ENCODE measurements around the gene CCDC122.

The CCDC122 gene

DNA sequence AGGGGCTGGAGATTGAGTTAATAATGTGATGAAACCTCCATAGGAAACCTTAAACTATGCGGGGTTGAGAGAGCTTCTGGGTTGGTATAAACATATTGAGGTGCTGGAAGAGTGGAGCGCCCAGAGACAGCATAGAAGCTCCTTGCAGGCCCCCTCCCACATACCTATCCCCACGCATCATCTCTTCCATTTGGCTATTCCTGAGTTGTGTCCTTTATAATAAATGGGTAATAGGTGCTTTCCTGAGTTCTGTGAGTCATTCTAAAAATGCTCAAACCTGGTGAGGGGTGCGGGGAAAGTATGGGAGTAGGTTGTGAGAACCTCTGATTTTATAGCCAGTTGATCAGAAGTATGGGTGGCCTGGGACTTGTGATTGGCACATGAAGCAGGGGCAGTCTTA lies 14.6 kb downstream of the CCDC122 start:
- DNase-seq (ENCODE audit: low read depth in 1 of 2, low spot score in 1 of 2), result no peak
- Histone ChIP-seq H3K27ac (replicated peaks) (no peak overlapping the region), H3K4me3 (replicated peaks; ENCODE audit: insufficient read depth, low read length) (no peak overlapping the region), H3K27me3 (ENCODE audit: insufficient read depth, poor library complexity, severe bottlenecking) (no peaks in the 10 kb centered on the region)
- TF ChIP-seq CTCF (IDR thresholded peaks at IDR 0.05; ENCODE audit: insufficient read depth, low read length), result no peak

DNA sequence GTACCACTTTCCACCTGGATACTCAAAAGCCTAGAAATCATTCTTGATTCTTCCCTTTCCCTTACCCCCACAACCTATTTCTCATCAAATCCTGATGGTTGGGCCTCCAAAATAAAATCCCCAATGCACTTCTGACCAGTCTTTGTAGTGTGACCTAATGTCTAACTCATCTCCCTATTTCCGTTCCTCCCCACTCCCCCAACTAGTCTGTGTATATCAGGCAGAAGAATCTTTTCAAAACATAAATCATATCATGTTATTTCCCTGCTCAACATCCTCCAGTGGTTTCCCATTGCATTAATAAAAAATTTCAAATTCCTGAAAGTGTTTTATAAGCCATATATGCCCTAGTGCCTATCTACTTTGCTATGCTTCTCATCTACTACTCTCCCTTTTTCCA lies 17.7 kb downstream of the CCDC122 start:
- TF ChIP-seq SPI1 (IDR thresholded peaks at IDR 0.05; ENCODE audit: borderline replicate concordance, low read depth), result no peak
- TF ChIP-seq POLR2AphosphoS5 (IDR thresholded peaks at IDR 0.05; ENCODE audit: low read depth), result no peak
- TF ChIP-seq CTCF (IDR thresholded peaks at IDR 0.05; ENCODE audit: insufficient read depth, low read length), result no peak
- TF ChIP-seq, protein P1, sequence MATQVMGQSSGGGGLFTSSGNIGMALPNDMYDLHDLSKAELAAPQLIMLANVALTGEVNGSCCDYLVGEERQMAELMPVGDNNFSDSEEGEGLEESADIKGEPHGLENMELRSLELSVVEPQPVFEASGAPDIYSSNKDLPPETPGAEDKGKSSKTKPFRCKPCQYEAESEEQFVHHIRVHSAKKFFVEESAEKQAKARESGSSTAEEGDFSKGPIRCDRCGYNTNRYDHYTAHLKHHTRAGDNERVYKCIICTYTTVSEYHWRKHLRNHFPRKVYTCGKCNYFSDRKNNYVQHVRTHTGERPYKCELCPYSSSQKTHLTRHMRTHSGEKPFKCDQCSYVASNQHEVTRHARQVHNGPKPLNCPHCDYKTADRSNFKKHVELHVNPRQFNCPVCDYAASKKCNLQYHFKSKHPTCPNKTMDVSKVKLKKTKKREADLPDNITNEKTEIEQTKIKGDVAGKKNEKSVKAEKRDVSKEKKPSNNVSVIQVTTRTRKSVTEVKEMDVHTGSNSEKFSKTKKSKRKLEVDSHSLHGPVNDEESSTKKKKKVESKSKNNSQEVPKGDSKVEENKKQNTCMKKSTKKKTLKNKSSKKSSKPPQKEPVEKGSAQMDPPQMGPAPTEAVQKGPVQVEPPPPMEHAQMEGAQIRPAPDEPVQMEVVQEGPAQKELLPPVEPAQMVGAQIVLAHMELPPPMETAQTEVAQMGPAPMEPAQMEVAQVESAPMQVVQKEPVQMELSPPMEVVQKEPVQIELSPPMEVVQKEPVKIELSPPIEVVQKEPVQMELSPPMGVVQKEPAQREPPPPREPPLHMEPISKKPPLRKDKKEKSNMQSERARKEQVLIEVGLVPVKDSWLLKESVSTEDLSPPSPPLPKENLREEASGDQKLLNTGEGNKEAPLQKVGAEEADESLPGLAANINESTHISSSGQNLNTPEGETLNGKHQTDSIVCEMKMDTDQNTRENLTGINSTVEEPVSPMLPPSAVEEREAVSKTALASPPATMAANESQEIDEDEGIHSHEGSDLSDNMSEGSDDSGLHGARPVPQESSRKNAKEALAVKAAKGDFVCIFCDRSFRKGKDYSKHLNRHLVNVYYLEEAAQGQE (IDR thresholded peaks at IDR 0.05; ENCODE audit: insufficient replicate concordance, low read depth), result no peak
- no peak for TF ChIP-seq GABPA (IDR thresholded peaks at IDR 0.05; ENCODE audit: low read depth)
- H3K4me3 ChIP-seq (replicated peaks; ENCODE audit: insufficient read depth, low read length), result no peak overlapping the region
- no peaks in the 10 kb centered on the region for H3K27me3 ChIP-seq (ENCODE audit: insufficient read depth, poor library complexity, severe bottlenecking)
- H3K27ac ChIP-seq (replicated peaks), result no peak overlapping the region
- DNase-seq (ENCODE audit: low read depth in 1 of 2, low spot score in 1 of 2), result no peak

DNA sequence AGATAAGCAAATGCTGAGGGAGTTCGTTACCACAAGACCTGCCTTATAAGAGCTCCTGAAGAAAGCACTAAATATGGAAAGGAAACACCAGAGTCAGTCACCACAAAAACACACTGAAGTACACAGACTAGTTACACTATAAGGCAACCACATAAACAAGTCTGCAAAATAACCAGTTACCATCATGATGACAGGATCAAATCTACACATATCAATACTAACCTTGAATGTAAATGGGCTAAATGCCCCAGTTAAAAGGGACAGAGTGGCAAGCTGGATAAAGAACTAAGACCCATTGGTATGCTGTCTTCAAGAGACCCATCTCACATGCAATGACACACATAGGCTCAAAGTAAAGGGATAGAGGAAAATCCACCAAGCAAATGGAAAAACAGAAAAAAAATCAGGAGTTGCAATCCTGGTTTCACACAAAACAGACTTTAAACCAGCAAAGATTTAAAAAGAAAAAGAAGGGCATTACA lies 26.6 kb downstream of the CCDC122 start:
- DNase-seq (ENCODE audit: low read depth in 1 of 2, low spot score in 1 of 2), result no peak
- no peak overlapping the region for H3K27ac ChIP-seq (replicated peaks)
- TF ChIP-seq SPI1 (IDR thresholded peaks at IDR 0.05; ENCODE audit: borderline replicate concordance, low read depth) (no peak), CTCF (IDR thresholded peaks at IDR 0.05; ENCODE audit: insufficient read depth, low read length) (no peak), POLR2AphosphoS5 (IDR thresholded peaks at IDR 0.05; ENCODE audit: low read depth) (no peak), GABPA (IDR thresholded peaks at IDR 0.05; ENCODE audit: low read depth) (no peak)
- TF ChIP-seq, protein P1 (IDR thresholded peaks at IDR 0.05; ENCODE audit: insufficient replicate concordance, low read depth), result no peak
- no peak overlapping the region for H3K4me3 ChIP-seq (replicated peaks; ENCODE audit: insufficient read depth, low read length)
- H3K27me3 ChIP-seq (ENCODE audit: insufficient read depth, poor library complexity, severe bottlenecking), result no peaks in the 10 kb centered on the region

- TF ChIP-seq, protein P1 (IDR thresholded peaks at IDR 0.05; ENCODE audit: insufficient replicate concordance, low read depth), result no peak
- TF ChIP-seq GABPA (IDR thresholded peaks at IDR 0.05; ENCODE audit: low read depth) (no peak), POLR2AphosphoS5 (IDR thresholded peaks at IDR 0.05; ENCODE audit: low read depth) (no peak), CTCF (IDR thresholded peaks at IDR 0.05; ENCODE audit: insufficient read depth, low read length) (no peak), SPI1 (IDR thresholded peaks at IDR 0.05; ENCODE audit: borderline replicate concordance, low read depth) (no peak)
- no peaks in the 10 kb centered on the region for H3K27me3 ChIP-seq (ENCODE audit: insufficient read depth, poor library complexity, severe bottlenecking)
- H3K4me3 ChIP-seq (replicated peaks; ENCODE audit: insufficient read depth, low read length), result no peak overlapping the region
- no peak for DNase-seq (ENCODE audit: low read depth in 1 of 2, low spot score in 1 of 2)
- H3K27ac ChIP-seq (replicated peaks), result no peak overlapping the region
Observed at GRCh38 chr13:43850873-43851272, 28.7 kb downstream of the CCDC122 start.

All from HL-60 (cell line).